AG10803 (cell line): ENCODE measurements around the gene PDE1A.

Source experiments
- DNase-seq: peaks from one replicate; pipeline ENCODE4 v3.0.0; 2010; ENCODE audit warnings: low read depth
- H3K4me3 ChIP-seq: 2 replicates; pipeline ENCODE4 v1.5.1; 2011; ENCODE audit warnings: mild to moderate bottlenecking, low read length, control low read depth
- TF ChIP-seq, protein P1 (sequence below): conservative IDR thresholded peaks from 2 replicates; pipeline ENCODE4 v1.5.1; 2011; ENCODE audit warnings: mild to moderate bottlenecking, low read length, control low read depth, inconsistent platforms

The PDE1A gene

DNA sequence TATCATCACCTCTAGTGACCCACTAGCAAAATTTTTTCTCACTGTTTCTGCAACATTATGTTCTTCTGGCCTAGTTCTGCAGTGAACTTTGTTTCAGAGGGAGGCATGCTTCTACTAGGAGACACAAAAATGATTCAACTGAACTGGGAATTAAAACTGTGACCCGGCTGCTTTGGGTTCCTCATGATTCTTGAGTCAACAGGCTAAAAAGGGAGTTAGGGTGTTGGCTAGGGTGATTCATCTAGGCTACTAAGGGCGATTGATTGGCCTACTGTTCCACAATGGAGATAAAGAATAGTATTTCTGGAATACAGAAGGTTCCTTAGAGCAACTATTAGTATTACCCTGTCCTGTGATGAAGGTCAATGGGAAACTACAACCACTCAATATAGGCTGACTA lies 261.6 kb downstream of the PDE1A start:
- no peak for DNase-seq
- TF ChIP-seq, protein P1, sequence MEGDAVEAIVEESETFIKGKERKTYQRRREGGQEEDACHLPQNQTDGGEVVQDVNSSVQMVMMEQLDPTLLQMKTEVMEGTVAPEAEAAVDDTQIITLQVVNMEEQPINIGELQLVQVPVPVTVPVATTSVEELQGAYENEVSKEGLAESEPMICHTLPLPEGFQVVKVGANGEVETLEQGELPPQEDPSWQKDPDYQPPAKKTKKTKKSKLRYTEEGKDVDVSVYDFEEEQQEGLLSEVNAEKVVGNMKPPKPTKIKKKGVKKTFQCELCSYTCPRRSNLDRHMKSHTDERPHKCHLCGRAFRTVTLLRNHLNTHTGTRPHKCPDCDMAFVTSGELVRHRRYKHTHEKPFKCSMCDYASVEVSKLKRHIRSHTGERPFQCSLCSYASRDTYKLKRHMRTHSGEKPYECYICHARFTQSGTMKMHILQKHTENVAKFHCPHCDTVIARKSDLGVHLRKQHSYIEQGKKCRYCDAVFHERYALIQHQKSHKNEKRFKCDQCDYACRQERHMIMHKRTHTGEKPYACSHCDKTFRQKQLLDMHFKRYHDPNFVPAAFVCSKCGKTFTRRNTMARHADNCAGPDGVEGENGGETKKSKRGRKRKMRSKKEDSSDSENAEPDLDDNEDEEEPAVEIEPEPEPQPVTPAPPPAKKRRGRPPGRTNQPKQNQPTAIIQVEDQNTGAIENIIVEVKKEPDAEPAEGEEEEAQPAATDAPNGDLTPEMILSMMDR: no peak
- no peak overlapping the region for H3K4me3 ChIP-seq

DNA sequence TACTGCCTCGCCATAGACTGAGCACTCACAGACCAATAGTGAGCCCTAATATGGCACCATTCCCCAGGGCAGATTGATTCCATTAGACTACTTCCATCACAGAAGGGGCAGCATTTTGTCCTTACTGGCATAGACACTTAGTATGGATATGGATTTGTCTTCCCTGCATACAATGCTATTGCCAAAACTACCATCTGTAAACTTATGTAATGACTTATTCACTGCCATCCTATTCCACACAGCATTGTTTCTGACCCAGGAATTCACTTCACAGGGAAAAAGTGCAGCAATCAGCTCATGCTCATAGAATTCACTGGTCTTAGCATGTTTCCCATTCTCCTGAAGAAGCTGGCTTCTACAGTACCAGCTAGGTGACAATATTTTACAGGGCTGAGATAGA lies 262.1 kb downstream of the PDE1A start:
- no peak overlapping the region for H3K4me3 ChIP-seq
- TF ChIP-seq, protein P1: no peak
- no peak for DNase-seq

DNA sequence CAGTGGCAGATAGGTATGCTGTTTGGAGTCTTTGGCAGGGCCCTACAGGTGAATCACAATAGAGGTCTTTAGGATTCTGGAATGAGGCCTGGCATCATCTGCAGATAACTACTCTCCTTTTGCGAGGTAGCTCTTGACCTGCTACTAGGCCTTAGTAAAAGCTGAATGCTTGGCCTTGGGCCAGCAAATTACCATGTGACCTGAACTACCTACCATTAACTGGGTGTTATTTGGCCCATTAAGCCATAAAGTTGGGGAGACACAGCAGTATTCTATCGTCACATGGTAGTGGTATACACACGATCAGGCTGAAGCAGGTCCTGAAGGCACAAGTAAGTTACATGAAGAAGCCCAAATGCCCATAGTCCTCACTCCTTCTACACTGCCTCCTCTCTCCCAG lies 263.0 kb downstream of the PDE1A start:
- TF ChIP-seq, protein P1: no peak
- no peak overlapping the region for H3K4me3 ChIP-seq
- no peak for DNase-seq

DNA sequence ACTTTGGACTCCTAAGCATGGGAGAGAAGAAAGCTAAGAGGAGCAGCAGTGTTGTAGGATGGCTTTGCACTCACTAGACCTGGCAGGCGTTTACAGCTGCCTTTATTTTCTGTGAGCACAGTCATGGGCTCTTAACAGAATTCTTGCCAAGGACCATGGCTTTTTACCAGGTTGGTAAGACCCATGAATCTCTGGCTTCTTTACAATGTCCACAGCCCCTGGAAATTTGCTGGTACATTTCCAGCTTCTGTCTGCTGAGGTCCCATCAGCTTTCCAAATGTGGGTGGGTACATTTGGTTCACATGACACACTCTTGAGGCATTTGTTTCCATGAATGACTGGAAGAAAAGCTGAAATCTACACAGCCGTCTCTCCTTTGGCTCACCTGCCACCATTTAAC lies 278.5 kb downstream of the PDE1A start:
- DNase-seq: no peak
- TF ChIP-seq, protein P1: no peak
- H3K4me3 ChIP-seq: no peak overlapping the region

DNA sequence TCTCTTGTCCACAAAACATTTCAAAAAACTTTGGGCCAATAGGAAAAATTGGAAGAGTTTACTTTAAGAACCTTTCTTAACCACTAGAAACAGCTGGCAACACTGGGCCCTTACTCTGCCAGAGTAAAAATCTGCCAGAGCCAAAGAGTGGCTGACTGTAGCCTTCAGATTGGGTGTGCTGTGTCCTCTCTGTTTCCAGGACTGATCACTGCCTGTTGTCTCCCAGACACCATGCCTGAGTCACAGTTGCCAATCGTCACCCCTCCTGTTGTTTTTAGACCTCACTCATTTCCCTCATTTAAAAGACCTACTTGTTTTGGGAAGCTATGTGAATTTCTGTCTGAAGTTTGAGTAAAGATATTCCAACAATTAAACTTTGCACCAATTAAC lies 282.1 kb downstream of the PDE1A start:
- no peak for DNase-seq
- TF ChIP-seq, protein P1: no peak
- H3K4me3 ChIP-seq: no peak overlapping the region

DNA sequence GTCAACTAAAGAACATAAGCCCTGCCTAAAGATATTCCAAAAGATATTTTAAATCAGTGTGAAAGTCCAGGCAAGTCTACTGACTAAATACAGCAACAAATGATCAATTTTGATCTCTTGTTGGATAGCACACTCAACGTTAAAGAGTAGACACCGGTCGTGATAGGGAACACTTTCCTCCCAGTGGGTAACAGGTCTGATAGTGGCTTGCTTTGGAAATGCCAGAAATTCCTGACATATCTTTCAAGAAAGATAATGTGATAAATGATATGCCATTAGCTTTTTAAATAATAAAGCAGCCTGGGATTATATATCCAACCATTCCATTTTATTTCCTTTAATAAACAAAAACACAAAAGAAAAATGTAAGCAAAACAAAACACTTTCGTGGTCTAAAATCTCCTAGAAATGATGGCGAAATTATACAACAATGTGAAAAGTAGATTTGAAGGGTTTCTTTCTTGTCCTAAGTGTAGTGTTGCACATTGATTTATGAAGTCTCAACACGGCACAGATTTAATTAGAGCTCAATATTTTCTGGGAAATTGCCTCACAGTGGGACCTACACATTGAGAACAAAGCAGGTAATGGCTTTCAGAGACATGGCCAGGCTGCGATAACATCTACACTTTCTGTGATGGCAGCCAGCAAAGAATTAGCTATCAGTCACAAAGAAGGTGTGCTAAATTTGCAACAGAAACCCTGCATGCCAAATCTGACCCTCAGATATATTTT lies 282.6 kb downstream of the PDE1A start:
- no peak for DNase-seq
- TF ChIP-seq, protein P1: no peak
- H3K4me3 ChIP-seq: no peak overlapping the region

DNA sequence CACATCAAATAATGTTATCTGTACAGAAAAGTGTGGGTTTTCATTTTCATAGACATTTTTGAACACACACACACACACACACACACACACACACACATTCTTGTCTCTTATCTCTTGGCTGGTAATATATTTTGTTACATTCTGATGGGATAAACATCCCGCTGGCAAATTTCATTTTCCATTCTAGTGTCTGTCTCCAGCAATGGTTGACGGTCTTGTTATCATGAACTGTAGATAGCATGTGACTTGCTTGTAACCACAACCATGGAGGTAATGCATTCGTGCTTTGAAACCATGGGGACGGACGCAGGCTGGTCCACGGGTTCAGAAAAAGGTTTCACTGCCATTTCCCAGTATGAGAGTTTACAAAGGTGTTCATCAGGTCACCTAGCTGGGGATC lies 284.8 kb downstream of the PDE1A start:
- TF ChIP-seq, protein P1: no peak
- DNase-seq: no peak
- no peak overlapping the region for H3K4me3 ChIP-seq
